HepG2 (cell line): ENCODE data around the gene BMF. TPM values are rescaled to one million over a fixed set of nuclear protein-coding genes. Genes with fewer than 3 reads are reported as not detected.
A peak's percentile ranks its signal among the peaks of the same experiment; 100 is the strongest.

Source experiments
- KLF11 ChIP-seq: IDR thresholded peaks from 2 replicates; pipeline ENCODE4 v1.6.1; 2016; ENCODE audit warnings: missing compliant biosample characterization
- NCOA5 ChIP-seq: sonication (generic); formaldehyde crosslinking; IDR thresholded peaks from 2 replicates; pipeline ENCODE4 v1.4.0; 2020; ENCODE audit warnings: missing genetic modification reagents
- NFE2L2 ChIP-seq: fragments of 150-350 bp; IDR thresholded peaks from 2 replicates; pipeline ENCODE4 v1.6.1; 2014; ENCODE audit warnings: low read length
- POGZ ChIP-seq: sonication (generic); formaldehyde crosslinking; IDR thresholded peaks from 2 replicates; pipeline ENCODE4 v1.4.0; 2020; ENCODE audit warnings: mild to moderate bottlenecking, missing genetic modification reagents
- TBX3 ChIP-seq: fragments of 450-650 bp; IDR thresholded peaks from 2 replicates; pipeline ENCODE4 v1.6.1; 2017; ENCODE audit warnings: antibody characterized with exemption, mild to moderate bottlenecking, inconsistent platforms, borderline replicate concordance
- USF2 ChIP-seq, 2 experiments: sonication (generic) in 1 of 2; formaldehyde crosslinking in 1 of 2; IDR thresholded peaks; 2 replicates each; pipeline versions ENCODE4 v1.5.1 to v1.6.1; 2011 to 2020; ENCODE audit warnings: borderline replicate concordance in 1 of 2, low read depth in 1 of 2, low read length in 1 of 2, mild to moderate bottlenecking in 1 of 2, missing genetic modification reagents in 1 of 2, moderate library complexity in 1 of 2
- ZNF10 ChIP-seq: sonication (generic); formaldehyde crosslinking; IDR thresholded peaks from 2 replicates; pipeline ENCODE4 v1.4.0; 2020; ENCODE audit warnings: mild to moderate bottlenecking, low read depth, missing genetic modification reagents, borderline replicate concordance
- ZNF441 ChIP-seq: sonication (generic); formaldehyde crosslinking; IDR thresholded peaks from 2 replicates; pipeline ENCODE4 v1.7.0; 2021; ENCODE audit warnings: missing genetic modification reagents, borderline replicate concordance
- ZNF557 ChIP-seq: sonication (generic); formaldehyde crosslinking; IDR thresholded peaks from 2 replicates; pipeline ENCODE4 v1.4.0; 2020; ENCODE audit warnings: missing genetic modification reagents
- ZNF563 ChIP-seq: sonication (generic); formaldehyde crosslinking; IDR thresholded peaks from 2 replicates; pipeline ENCODE4 v1.8.0; 2022; ENCODE audit warnings: mild to moderate bottlenecking, moderate library complexity, missing genetic modification reagents
- ZNF773 ChIP-seq: sonication (generic); formaldehyde crosslinking; IDR thresholded peaks from 2 replicates; pipeline ENCODE4 v1.4.0; 2020; ENCODE audit warnings: missing genetic modification reagents, borderline replicate concordance
- polyA plus RNA-seq, 8 experiments: library from polyadenylated mRNA; depleted of rRNA in 3 of 8; stranded (reverse) in 7 of 8; unstranded in 1 of 8; fragments of >200 nt; fragmentation: Illumina TruSeq in 4 of 8; extraction: Trizol in 4 of 8; gene quantifications; 2 replicates each; pipeline versions ENCODE4 v1.2.1 to v1.2.3, GENCODE V29; 2011 to 2016; ENCODE audit warnings: low read depth in 4 of 8, missing spikeins in 1 of 8, mixed read lengths in 1 of 8; ENCODE audit not compliant: insufficient read depth in 1 of 8
- total RNA-seq, 5 experiments: library from RNA; depleted of rRNA; stranded (reverse); fragments of >200 nt; fragmentation: Illumina TruSeq; extraction: Trizol; gene quantifications; 2 replicates each; pipeline ENCODE4 v1.2.3, GENCODE V29; 2016; ENCODE audit warnings: low read depth in 1 of 5
- TF ChIP-seq, protein P1 (sequence below): sonication (generic); formaldehyde crosslinking; IDR thresholded peaks from 2 replicates; pipeline ENCODE4 v1.4.0; 2020; ENCODE audit warnings: missing genetic modification reagents, borderline replicate concordance
- TF ChIP-seq, protein P2 (sequence below): sonication (generic); IDR thresholded peaks from 2 replicates; pipeline ENCODE4 v1.6.1; 2016; ENCODE audit warnings: low read depth, borderline replicate concordance
- TF ChIP-seq, protein P3 (sequence below): sonication (generic); formaldehyde crosslinking; IDR thresholded peaks from 2 replicates; pipeline ENCODE4 v1.4.0; 2020; ENCODE audit warnings: low read depth, mild to moderate bottlenecking, missing genetic modification reagents
- TF ChIP-seq, protein P4 (sequence below): sonication (generic); formaldehyde crosslinking; IDR thresholded peaks from 2 replicates; pipeline ENCODE4 v1.4.0; 2020; ENCODE audit warnings: missing genetic modification reagents, borderline replicate concordance

BMF gene
- total and polyA plus RNA-seq, 2 of the 13 experiments (the other 11 are each of a cell fraction or from before 2014, with no cell fraction given) = 8.7 to 15.9 TPM

- no peak for TF ChIP-seq USF2 (IDR thresholded peaks at IDR 0.05; ENCODE audit: low read depth, low read length)
- TF ChIP-seq USF2 (CRISPR knock-in tag; IDR thresholded peaks at IDR 0.05; ENCODE audit: borderline replicate concordance) = 0 out of 2 replicates have a peak, but pooled peaks have one; percentile 7
- no peak for TF ChIP-seq ZNF10
- TF ChIP-seq, protein P1, sequence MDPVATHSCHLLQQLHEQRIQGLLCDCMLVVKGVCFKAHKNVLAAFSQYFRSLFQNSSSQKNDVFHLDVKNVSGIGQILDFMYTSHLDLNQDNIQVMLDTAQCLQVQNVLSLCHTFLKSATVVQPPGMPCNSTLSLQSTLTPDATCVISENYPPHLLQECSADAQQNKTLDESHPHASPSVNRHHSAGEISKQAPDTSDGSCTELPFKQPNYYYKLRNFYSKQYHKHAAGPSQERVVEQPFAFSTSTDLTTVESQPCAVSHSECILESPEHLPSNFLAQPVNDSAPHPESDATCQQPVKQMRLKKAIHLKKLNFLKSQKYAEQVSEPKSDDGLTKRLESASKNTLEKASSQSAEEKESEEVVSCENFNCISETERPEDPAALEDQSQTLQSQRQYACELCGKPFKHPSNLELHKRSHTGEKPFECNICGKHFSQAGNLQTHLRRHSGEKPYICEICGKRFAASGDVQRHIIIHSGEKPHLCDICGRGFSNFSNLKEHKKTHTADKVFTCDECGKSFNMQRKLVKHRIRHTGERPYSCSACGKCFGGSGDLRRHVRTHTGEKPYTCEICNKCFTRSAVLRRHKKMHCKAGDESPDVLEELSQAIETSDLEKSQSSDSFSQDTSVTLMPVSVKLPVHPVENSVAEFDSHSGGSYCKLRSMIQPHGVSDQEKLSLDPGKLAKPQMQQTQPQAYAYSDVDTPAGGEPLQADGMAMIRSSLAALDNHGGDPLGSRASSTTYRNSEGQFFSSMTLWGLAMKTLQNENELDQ (CRISPR knock-in tag) = no peak
- TF ChIP-seq, protein P2, sequence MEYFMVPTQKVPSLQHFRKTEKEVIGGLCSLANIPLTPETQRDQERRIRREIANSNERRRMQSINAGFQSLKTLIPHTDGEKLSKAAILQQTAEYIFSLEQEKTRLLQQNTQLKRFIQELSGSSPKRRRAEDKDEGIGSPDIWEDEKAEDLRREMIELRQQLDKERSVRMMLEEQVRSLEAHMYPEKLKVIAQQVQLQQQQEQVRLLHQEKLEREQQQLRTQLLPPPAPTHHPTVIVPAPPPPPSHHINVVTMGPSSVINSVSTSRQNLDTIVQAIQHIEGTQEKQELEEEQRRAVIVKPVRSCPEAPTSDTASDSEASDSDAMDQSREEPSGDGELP = peak; percentile 98
- peak; percentile 49; the same call in 1 of the 2 replicates for TF ChIP-seq KLF11 (CRISPR knock-in tag)
- 0 out of 2 replicates have a peak, but pooled peaks have one; percentile 24 for TF ChIP-seq ZNF773 (CRISPR knock-in tag)
- TF ChIP-seq TBX3 = peak; percentile 89
- TF ChIP-seq ZNF557 (CRISPR knock-in tag) = 0 out of 2 replicates have a peak, but pooled peaks have one; percentile 40
- no peak for TF ChIP-seq NCOA5 (CRISPR knock-in tag)
- TF ChIP-seq, protein P3, sequence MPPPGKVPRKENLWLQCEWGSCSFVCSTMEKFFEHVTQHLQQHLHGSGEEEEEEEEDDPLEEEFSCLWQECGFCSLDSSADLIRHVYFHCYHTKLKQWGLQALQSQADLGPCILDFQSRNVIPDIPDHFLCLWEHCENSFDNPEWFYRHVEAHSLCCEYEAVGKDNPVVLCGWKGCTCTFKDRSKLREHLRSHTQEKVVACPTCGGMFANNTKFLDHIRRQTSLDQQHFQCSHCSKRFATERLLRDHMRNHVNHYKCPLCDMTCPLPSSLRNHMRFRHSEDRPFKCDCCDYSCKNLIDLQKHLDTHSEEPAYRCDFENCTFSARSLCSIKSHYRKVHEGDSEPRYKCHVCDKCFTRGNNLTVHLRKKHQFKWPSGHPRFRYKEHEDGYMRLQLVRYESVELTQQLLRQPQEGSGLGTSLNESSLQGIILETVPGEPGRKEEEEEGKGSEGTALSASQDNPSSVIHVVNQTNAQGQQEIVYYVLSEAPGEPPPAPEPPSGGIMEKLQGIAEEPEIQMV (CRISPR knock-in tag) = peak; percentile 70; the same call in 1 of the 2 replicates
- TF ChIP-seq ZNF563 (CRISPR knock-in tag) = no peak
- no peak for TF ChIP-seq NFE2L2
- TF ChIP-seq, protein P4, sequence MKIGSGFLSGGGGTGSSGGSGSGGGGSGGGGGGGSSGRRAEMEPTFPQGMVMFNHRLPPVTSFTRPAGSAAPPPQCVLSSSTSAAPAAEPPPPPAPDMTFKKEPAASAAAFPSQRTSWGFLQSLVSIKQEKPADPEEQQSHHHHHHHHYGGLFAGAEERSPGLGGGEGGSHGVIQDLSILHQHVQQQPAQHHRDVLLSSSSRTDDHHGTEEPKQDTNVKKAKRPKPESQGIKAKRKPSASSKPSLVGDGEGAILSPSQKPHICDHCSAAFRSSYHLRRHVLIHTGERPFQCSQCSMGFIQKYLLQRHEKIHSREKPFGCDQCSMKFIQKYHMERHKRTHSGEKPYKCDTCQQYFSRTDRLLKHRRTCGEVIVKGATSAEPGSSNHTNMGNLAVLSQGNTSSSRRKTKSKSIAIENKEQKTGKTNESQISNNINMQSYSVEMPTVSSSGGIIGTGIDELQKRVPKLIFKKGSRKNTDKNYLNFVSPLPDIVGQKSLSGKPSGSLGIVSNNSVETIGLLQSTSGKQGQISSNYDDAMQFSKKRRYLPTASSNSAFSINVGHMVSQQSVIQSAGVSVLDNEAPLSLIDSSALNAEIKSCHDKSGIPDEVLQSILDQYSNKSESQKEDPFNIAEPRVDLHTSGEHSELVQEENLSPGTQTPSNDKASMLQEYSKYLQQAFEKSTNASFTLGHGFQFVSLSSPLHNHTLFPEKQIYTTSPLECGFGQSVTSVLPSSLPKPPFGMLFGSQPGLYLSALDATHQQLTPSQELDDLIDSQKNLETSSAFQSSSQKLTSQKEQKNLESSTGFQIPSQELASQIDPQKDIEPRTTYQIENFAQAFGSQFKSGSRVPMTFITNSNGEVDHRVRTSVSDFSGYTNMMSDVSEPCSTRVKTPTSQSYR (CRISPR knock-in tag) = peak; percentile 47; the same call in 1 of the 2 replicates
- TF ChIP-seq ZNF441 (CRISPR knock-in tag) = peak; percentile 55; the same call in 1 of the 2 replicates
- peak; percentile 90 for TF ChIP-seq POGZ (CRISPR knock-in tag)
Measured at GRCh38 chr15:40108855-40109735, at the start of gene BMF (continued).
